ENCODE data around the gene ZRANB3.
A peak's percentile ranks its signal among the peaks of the same experiment; 100 is the strongest.

The ZRANB3 gene

DNA sequence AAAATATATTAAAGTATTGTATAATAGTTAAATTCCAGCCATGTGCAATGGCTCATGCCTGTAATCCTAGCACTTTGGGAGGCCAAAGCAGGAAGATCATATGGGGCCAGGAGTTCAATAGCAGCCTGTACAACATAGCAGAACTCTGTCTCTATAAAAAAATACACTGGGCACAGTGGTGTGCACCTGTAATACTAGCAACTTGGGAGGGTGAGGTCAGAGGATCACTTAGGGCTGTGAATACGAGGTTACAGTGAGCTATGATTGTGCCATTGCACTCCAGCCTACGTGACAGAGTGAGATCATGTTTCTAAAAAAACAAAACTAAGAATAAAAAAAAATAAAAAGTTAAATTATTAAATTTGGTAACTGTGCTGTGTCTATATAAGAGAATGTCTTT lies 36.1 kb downstream of the ZRANB3 start:
- TF ChIP-seq, protein P1, sequence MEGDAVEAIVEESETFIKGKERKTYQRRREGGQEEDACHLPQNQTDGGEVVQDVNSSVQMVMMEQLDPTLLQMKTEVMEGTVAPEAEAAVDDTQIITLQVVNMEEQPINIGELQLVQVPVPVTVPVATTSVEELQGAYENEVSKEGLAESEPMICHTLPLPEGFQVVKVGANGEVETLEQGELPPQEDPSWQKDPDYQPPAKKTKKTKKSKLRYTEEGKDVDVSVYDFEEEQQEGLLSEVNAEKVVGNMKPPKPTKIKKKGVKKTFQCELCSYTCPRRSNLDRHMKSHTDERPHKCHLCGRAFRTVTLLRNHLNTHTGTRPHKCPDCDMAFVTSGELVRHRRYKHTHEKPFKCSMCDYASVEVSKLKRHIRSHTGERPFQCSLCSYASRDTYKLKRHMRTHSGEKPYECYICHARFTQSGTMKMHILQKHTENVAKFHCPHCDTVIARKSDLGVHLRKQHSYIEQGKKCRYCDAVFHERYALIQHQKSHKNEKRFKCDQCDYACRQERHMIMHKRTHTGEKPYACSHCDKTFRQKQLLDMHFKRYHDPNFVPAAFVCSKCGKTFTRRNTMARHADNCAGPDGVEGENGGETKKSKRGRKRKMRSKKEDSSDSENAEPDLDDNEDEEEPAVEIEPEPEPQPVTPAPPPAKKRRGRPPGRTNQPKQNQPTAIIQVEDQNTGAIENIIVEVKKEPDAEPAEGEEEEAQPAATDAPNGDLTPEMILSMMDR (IDR thresholded peaks at IDR 0.05; ENCODE audit: control insufficient read depth, extremely low read depth, insufficient read depth): no peak
- DNase-seq (ENCODE audit: low read depth): no peak
- no peak overlapping the region for H3K4me3 ChIP-seq (ENCODE audit: low read depth, low read length)

DNA sequence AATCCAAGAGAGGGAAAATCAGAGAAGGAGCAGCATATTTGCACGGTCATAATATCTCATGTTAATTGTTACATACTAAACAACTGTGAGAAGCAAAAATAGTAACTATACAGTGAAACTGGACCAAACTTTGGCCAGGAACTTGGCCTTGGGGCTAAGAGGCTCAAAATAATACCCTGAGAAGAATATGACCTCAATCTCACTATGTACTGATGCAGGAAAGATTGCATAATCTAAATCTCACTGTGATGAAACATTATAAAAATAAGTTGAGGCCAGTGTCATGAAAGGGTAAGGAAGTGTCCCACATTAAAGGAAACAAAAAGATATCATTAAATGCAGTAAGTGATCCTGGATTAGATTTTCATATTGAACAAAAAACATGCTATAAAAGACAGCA lies 36.5 kb downstream of the ZRANB3 start:
- DNase-seq (ENCODE audit: low read depth): no peak
- H3K4me3 ChIP-seq (ENCODE audit: low read depth, low read length): no peak overlapping the region
- TF ChIP-seq, protein P1 (IDR thresholded peaks at IDR 0.05; ENCODE audit: control insufficient read depth, extremely low read depth, insufficient read depth): no peak

DNA sequence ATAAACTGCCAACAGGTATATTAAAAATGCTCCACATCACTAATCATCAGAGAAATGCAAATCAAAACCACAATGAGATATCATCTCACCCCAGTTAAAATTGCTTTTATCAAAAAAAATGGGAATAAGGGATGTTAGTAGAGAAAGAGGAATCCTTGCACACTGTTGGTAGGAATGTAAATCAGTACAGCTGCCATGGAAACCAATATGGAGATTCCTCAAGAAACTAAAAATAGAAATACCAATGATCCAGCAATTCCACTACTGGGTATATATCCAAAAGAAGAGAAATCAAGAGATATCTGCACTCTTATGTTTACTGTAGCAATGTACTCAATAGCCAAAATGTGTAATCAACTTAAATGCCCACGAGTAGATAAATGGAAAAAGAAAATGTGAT lies 40.6 kb downstream of the ZRANB3 start:
- TF ChIP-seq, protein P1 (IDR thresholded peaks at IDR 0.05; ENCODE audit: control insufficient read depth, extremely low read depth, insufficient read depth): no peak
- H3K4me3 ChIP-seq (ENCODE audit: low read depth, low read length): no peak overlapping the region
- DNase-seq (ENCODE audit: low read depth): no peak

GRCh38 chr2:135485441-135485840 lies 45.6 kb downstream of the ZRANB3 start:
- peak; percentile 40 for DNase-seq (ENCODE audit: low read depth)
- TF ChIP-seq, protein P1 (IDR thresholded peaks at IDR 0.05; ENCODE audit: control insufficient read depth, extremely low read depth, insufficient read depth): no peak
- H3K4me3 ChIP-seq (ENCODE audit: low read depth, low read length): no peak overlapping the region

GRCh38 chr2:135475128-135475527 lies 55.9 kb downstream of the ZRANB3 start:
- no peak for DNase-seq (ENCODE audit: low read depth)

DNA sequence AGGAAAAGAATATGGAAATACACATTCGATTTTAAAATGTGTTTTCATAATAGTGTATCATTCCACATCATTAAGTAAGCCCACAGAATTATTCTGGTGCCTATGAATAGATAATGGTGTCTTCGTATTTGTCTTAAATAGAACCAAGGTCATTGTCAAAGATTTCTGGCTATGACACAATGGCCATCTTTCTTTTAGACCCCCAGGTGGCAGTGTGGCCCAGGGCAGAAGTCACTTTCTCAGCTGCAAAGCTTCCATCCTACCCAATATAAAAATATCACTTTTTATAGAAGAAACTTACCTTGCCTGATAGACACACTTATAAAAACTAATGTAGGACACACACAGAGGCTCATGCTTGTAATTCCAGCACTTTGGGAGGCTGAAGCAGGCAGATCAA lies 57.5 kb downstream of the ZRANB3 start:
- TF ChIP-seq, protein P1 (IDR thresholded peaks at IDR 0.05; ENCODE audit: control insufficient read depth, extremely low read depth, insufficient read depth): peak; percentile 54
- no peak overlapping the region for H3K4me3 ChIP-seq (ENCODE audit: low read depth, low read length)
- DNase-seq (ENCODE audit: low read depth): peak; percentile 3

More at GRCh38 chr2:135475128-135475527, 55.9 kb downstream of the ZRANB3 start:
- TF ChIP-seq, protein P1 (IDR thresholded peaks at IDR 0.05; ENCODE audit: control insufficient read depth, extremely low read depth, insufficient read depth): no peak
- H3K4me3 ChIP-seq (ENCODE audit: low read depth, low read length): no peak overlapping the region

- DNase-seq (ENCODE audit: low read depth): no peak
- H3K4me3 ChIP-seq (ENCODE audit: low read depth, low read length): no peak overlapping the region
- TF ChIP-seq, protein P1 (IDR thresholded peaks at IDR 0.05; ENCODE audit: control insufficient read depth, extremely low read depth, insufficient read depth): no peak
Measured at GRCh38 chr2:135471106-135471505, 59.9 kb downstream of the ZRANB3 start.
